Measurements from ENCODE around the gene MELK. TPM values are rescaled to one million over a fixed set of nuclear protein-coding genes. Genes with fewer than 3 reads are reported as not detected.

MELK gene
- total and polyA plus RNA-seq, 2 experiments from 2014 or later: 11.0 to 12.5 TPM

DNA sequence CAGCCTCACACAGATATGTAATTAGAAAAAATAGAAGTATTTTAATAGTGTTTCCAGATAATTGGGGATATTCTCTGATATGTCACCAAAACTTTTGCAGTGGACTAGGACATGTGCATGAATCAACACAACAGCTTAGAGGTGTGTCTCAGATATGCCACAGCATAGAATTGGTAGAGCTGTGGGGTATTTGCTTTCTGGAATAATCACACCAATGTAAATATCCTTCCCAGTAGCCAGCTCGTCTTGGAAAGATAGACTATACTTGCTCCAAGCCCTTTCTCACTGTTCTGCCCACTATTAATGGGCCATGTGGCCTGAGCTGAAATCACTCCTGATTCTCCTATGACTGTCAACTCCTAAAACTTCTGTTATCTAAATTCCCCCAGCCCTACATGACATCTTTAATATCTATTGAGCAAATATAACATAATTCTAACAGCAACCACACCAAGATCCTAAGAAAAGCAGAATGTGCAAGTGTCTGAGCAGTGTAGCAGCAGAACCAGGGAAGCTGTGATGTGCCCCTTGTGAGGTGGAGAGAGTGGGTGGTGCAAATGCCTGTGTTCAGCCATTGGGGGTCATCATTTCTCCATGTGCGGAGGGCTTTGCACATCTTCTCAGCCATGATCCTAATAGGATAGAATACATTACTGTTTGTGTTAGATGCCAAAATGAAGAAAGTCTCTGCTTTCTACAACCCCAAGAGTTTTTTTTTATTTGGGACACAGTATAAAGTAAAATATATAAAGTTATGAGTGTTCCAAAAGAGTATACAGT is 65.0 kb downstream of the MELK start:
- Histone ChIP-seq H3K4me1 (ENCODE audit: insufficient read depth) (no peaks in the 10 kb centered on the region), H3K36me3 (replicated peaks; ENCODE audit: insufficient read depth, low read depth) (no peaks in the 10 kb centered on the region), H2AFZ (no peak overlapping the region), H3K9me2 (replicated peaks; ENCODE audit: insufficient read depth) (no peaks in the 10 kb centered on the region), H3K27me3 (no peaks in the 10 kb centered on the region), H3K79me2 (no peaks in the 10 kb centered on the region), H3K27ac (no peak overlapping the region), H3K9me3 (ENCODE audit: low read depth) (no peaks in the 10 kb centered on the region), H3K4me3 (no peak overlapping the region), H3K4me2 (no peak overlapping the region), H4K20me1 (ENCODE audit: insufficient read depth, poor library complexity, severe bottlenecking) (no peaks in the 10 kb centered on the region)
- 70% methylated on average over 2 of the region's 2 CpGs for WGBS (ENCODE audit: low lambda C conversion rate, missing lambda C conversion rate)
- DNase-seq (ENCODE audit: low spot score): no peak
- TF ChIP-seq, protein P1, sequence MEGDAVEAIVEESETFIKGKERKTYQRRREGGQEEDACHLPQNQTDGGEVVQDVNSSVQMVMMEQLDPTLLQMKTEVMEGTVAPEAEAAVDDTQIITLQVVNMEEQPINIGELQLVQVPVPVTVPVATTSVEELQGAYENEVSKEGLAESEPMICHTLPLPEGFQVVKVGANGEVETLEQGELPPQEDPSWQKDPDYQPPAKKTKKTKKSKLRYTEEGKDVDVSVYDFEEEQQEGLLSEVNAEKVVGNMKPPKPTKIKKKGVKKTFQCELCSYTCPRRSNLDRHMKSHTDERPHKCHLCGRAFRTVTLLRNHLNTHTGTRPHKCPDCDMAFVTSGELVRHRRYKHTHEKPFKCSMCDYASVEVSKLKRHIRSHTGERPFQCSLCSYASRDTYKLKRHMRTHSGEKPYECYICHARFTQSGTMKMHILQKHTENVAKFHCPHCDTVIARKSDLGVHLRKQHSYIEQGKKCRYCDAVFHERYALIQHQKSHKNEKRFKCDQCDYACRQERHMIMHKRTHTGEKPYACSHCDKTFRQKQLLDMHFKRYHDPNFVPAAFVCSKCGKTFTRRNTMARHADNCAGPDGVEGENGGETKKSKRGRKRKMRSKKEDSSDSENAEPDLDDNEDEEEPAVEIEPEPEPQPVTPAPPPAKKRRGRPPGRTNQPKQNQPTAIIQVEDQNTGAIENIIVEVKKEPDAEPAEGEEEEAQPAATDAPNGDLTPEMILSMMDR (IDR thresholded peaks at IDR 0.05; ENCODE audit: poor library complexity): no peak
- TF ChIP-seq EZH2 (IDR thresholded peaks at IDR 0.05; ENCODE audit: borderline replicate concordance) (no peak), EZH2phosphoT487 (IDR thresholded peaks at IDR 0.05; ENCODE audit: low read depth, severe bottlenecking, unreplicated experiment) (no peak)

GRCh38 chr9:36640771-36641381 is 68.2 kb downstream of the MELK start:
- H3K27ac ChIP-seq: no peak overlapping the region

DNA sequence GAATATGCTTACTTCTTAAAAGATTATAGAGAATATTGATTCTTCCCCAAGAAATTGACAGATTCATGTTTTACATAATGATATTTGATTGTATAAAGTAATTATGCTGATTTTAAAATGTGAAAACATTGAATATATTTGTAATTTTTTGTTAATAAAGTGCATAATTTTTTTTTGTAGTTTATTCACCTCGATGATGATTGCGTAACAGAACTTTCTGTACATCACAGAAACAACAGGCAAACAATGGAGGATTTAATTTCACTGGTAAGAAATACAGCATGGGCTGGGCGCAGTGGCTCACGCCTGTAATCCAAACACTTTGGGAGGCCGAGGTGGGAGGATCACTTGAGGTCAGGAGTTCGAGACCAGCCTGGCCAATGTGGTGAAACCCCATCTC is 70.1 kb downstream of the MELK start:
- 98% methylated on average over 6 of the region's 6 CpGs for WGBS (ENCODE audit: low lambda C conversion rate, missing lambda C conversion rate)

More at GRCh38 chr9:36640771-36641381, 68.2 kb downstream of the MELK start:
- no peak overlapping the region for H3K4me3 ChIP-seq
- no peak for DNase-seq (ENCODE audit: low spot score)
- H3K79me2 ChIP-seq: no peaks in the 10 kb centered on the region
- H3K36me3 ChIP-seq (replicated peaks; ENCODE audit: insufficient read depth, low read depth): no peaks in the 10 kb centered on the region
- no peaks in the 10 kb centered on the region for H3K4me1 ChIP-seq (ENCODE audit: insufficient read depth)
- TF ChIP-seq EZH2 (IDR thresholded peaks at IDR 0.05; ENCODE audit: borderline replicate concordance): no peak
- no peak for TF ChIP-seq EZH2phosphoT487 (IDR thresholded peaks at IDR 0.05; ENCODE audit: low read depth, severe bottlenecking, unreplicated experiment)
- TF ChIP-seq, protein P1 (IDR thresholded peaks at IDR 0.05; ENCODE audit: poor library complexity): no peak
- no peaks in the 10 kb centered on the region for H3K27me3 ChIP-seq
- H3K4me2 ChIP-seq: no peak overlapping the region
- no peaks in the 10 kb centered on the region for H4K20me1 ChIP-seq (ENCODE audit: insufficient read depth, poor library complexity, severe bottlenecking)
- H3K9me2 ChIP-seq (replicated peaks; ENCODE audit: insufficient read depth): no peaks in the 10 kb centered on the region
- no peak overlapping the region for H2AFZ ChIP-seq
- 93% methylated on average over 6 of the region's 6 CpGs for WGBS (ENCODE audit: low lambda C conversion rate, missing lambda C conversion rate)
- no peaks in the 10 kb centered on the region for H3K9me3 ChIP-seq (ENCODE audit: low read depth)

DNA sequence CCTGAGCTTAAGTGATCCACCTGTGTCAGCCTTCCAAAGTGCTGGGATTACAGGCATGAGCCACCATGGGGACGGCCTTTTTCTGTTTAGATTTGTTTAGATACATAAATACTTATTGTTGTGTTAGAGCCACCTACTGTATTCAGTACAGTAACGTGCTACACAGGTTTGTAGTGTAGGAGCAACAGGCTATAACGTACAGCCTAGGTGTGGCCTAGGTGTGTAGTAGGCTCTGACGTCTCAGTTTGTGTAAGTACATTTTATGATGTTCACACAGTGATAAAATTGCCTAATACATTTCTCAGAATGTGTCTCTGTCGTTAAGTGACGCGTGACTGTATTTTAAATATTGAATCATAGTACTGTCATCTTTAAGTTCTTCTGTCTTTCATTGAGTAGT is 84.1 kb downstream of the MELK start:
- H4K20me1 ChIP-seq (ENCODE audit: insufficient read depth, poor library complexity, severe bottlenecking): no peaks in the 10 kb centered on the region
- H3K4me2 ChIP-seq: no peak overlapping the region
- H3K4me3 ChIP-seq: no peak overlapping the region
- no peaks in the 10 kb centered on the region for H3K79me2 ChIP-seq
- no peaks in the 10 kb centered on the region for H3K27me3 ChIP-seq
- H2AFZ ChIP-seq: no peak overlapping the region
- no peaks in the 10 kb centered on the region for H3K36me3 ChIP-seq (replicated peaks; ENCODE audit: insufficient read depth, low read depth)
- no peaks in the 10 kb centered on the region for H3K9me3 ChIP-seq (ENCODE audit: low read depth)
- H3K9me2 ChIP-seq (replicated peaks; ENCODE audit: insufficient read depth): no peaks in the 10 kb centered on the region
- TF ChIP-seq EZH2 (IDR thresholded peaks at IDR 0.05; ENCODE audit: borderline replicate concordance) (no peak), EZH2phosphoT487 (IDR thresholded peaks at IDR 0.05; ENCODE audit: low read depth, severe bottlenecking, unreplicated experiment) (no peak)
- TF ChIP-seq, protein P1 (IDR thresholded peaks at IDR 0.05; ENCODE audit: poor library complexity): no peak
- no peaks in the 10 kb centered on the region for H3K4me1 ChIP-seq (ENCODE audit: insufficient read depth)
- no peak overlapping the region for H3K27ac ChIP-seq
- 95% methylated on average over 7 of the region's 7 CpGs for WGBS (ENCODE audit: low lambda C conversion rate, missing lambda C conversion rate)
- DNase-seq (ENCODE audit: low spot score): no peak

More for the DNA sequence above, 70.1 kb downstream of the MELK start:
- no peaks in the 10 kb centered on the region for H3K79me2 ChIP-seq
- no peaks in the 10 kb centered on the region for H3K9me2 ChIP-seq (replicated peaks; ENCODE audit: insufficient read depth)
- H3K27me3 ChIP-seq: no peaks in the 10 kb centered on the region
- no peaks in the 10 kb centered on the region for H3K4me1 ChIP-seq (ENCODE audit: insufficient read depth)
- no peaks in the 10 kb centered on the region for H4K20me1 ChIP-seq (ENCODE audit: insufficient read depth, poor library complexity, severe bottlenecking)
- H3K36me3 ChIP-seq (replicated peaks; ENCODE audit: insufficient read depth, low read depth): no peaks in the 10 kb centered on the region
- H3K9me3 ChIP-seq (ENCODE audit: low read depth): no peaks in the 10 kb centered on the region
- no peak for DNase-seq (ENCODE audit: low spot score)
- H3K27ac ChIP-seq: no peak overlapping the region
- no peak overlapping the region for H2AFZ ChIP-seq
- no peak for TF ChIP-seq EZH2phosphoT487 (IDR thresholded peaks at IDR 0.05; ENCODE audit: low read depth, severe bottlenecking, unreplicated experiment)
- no peak for TF ChIP-seq EZH2 (IDR thresholded peaks at IDR 0.05; ENCODE audit: borderline replicate concordance)
- no peak overlapping the region for H3K4me3 ChIP-seq
- H3K4me2 ChIP-seq: no peak overlapping the region

All from hepatocyte (in vitro differentiated cells).